Trophoblast cell (in vitro differentiated cells and primary cell): Measurements from ENCODE around the gene TADA1.

Experiments
- DNase-seq, 2 donors: peaks; one replicate each; pipeline ENCODE4 v3.0.0-alpha.2; 2016
- H2AFZ ChIP-seq: 2 replicates; pipeline ENCODE4 v1.6.1; 2013; ENCODE audit warnings: low read length, moderate library complexity, mild to moderate bottlenecking; ENCODE audit not compliant: insufficient read depth, poor library complexity
- H2AK5ac ChIP-seq: 2 replicates; pipeline ENCODE4 v1.6.1; 2013; ENCODE audit warnings: mild to moderate bottlenecking, low read length
- H2BK120ac ChIP-seq: 2 replicates; pipeline ENCODE4 v1.6.1; 2013; ENCODE audit warnings: low read length, mild to moderate bottlenecking, moderate library complexity; ENCODE audit not compliant: insufficient read depth, poor library complexity
- H2BK12ac ChIP-seq: 2 replicates; pipeline ENCODE4 v1.6.1; 2013; ENCODE audit warnings: mild to moderate bottlenecking, low read length, moderate library complexity
- H2BK5ac ChIP-seq: 2 replicates; pipeline ENCODE4 v1.6.1; 2013; ENCODE audit warnings: low read length, low read depth, moderate library complexity, mild to moderate bottlenecking; ENCODE audit not compliant: poor library complexity
- H3K14ac ChIP-seq: 2 replicates; pipeline ENCODE4 v1.6.1; 2013; ENCODE audit warnings: mild to moderate bottlenecking, low read length
- H3K18ac ChIP-seq: 2 replicates; pipeline ENCODE4 v1.6.1; 2013; ENCODE audit warnings: mild to moderate bottlenecking, low read length
- H3K23ac ChIP-seq: 2 replicates; pipeline ENCODE4 v1.6.1; 2013; ENCODE audit warnings: low read length
- H3K27ac ChIP-seq: 2 replicates; pipeline ENCODE4 v1.5.1; 2013; ENCODE audit warnings: low read depth, mild to moderate bottlenecking, inconsistent platforms, low read length, moderate library complexity
- H3K27me3 ChIP-seq: 2 replicates; pipeline ENCODE4 v1.6.1; 2013; ENCODE audit warnings: inconsistent platforms, mild to moderate bottlenecking, low read length, moderate library complexity; ENCODE audit not compliant: insufficient read depth
- H3K36me3 ChIP-seq, 2 experiments: 1 replicate in 1 of 2; 2 replicates in 1 of 2; pipeline ENCODE4 v1.6.1; 2013; ENCODE audit warnings: low read length in 2 of 2, mild to moderate bottlenecking in 2 of 2, moderate library complexity in 1 of 2; ENCODE audit not compliant: insufficient read depth in 2 of 2, control insufficient read depth in 1 of 2
- H3K4ac ChIP-seq: 2 replicates; pipeline ENCODE4 v1.6.1; 2013; ENCODE audit warnings: low read depth, mild to moderate bottlenecking, low read length, moderate library complexity
- H3K4me1 ChIP-seq, 2 experiments: 1 replicate in 1 of 2; 2 replicates in 1 of 2; pipeline ENCODE4 v1.6.1; 2013; ENCODE audit warnings: low read length in 2 of 2, mild to moderate bottlenecking in 2 of 2, moderate library complexity in 1 of 2; ENCODE audit not compliant: insufficient read depth in 2 of 2, control insufficient read depth in 1 of 2
- H3K4me2 ChIP-seq: 2 replicates; pipeline ENCODE4 v1.6.1; 2013; ENCODE audit warnings: inconsistent platforms, mild to moderate bottlenecking, low read length, moderate library complexity
- H3K4me3 ChIP-seq: 2 replicates; pipeline ENCODE4 v1.5.1; 2013; ENCODE audit warnings: mild to moderate bottlenecking, low read depth, low read length, inconsistent platforms
- H3K79me1 ChIP-seq: one replicate; pipeline ENCODE4 v1.6.1; 2013; ENCODE audit warnings: low read length
- H3K79me2 ChIP-seq: 2 replicates; pipeline ENCODE4 v1.6.1; 2013; ENCODE audit warnings: low read length, mild to moderate bottlenecking; ENCODE audit not compliant: control insufficient read depth, insufficient read depth, poor library complexity
- H3K9ac ChIP-seq: 2 replicates; pipeline ENCODE4 v1.6.1; 2013; ENCODE audit warnings: mild to moderate bottlenecking, low read length
- H3K9me3 ChIP-seq: 2 replicates; pipeline ENCODE4 v1.6.1; 2013; ENCODE audit warnings: low read depth, mild to moderate bottlenecking, control low read depth, inconsistent platforms, low read length; ENCODE audit not compliant: insufficient read depth
- H4K12ac ChIP-seq: 2 replicates; pipeline ENCODE4 v1.6.1; 2013; ENCODE audit warnings: low read depth, mild to moderate bottlenecking, low read length, moderate library complexity
- H4K8ac ChIP-seq: 2 replicates; pipeline ENCODE4 v1.6.1; 2013; ENCODE audit warnings: low read depth, mild to moderate bottlenecking, low read length, moderate library complexity
- H4K91ac ChIP-seq: one replicate; pipeline ENCODE4 v1.6.1; 2013; ENCODE audit warnings: low read depth, mild to moderate bottlenecking, low read length, moderate library complexity
- WGBS: extraction: QIAGEN DNeasy Blood & Tissue Kit; methylation state at CpG from one replicate; pipeline ENCODE4 v1.1.7; 2013; ENCODE audit warnings: missing lambda C conversion rate; ENCODE audit not compliant: insufficient read length, insufficient coverage; ENCODE audit errors: extremely low coverage; 5-methylcytosine and 5-hydroxymethylcytosine counted together

The TADA1 gene

DNA sequence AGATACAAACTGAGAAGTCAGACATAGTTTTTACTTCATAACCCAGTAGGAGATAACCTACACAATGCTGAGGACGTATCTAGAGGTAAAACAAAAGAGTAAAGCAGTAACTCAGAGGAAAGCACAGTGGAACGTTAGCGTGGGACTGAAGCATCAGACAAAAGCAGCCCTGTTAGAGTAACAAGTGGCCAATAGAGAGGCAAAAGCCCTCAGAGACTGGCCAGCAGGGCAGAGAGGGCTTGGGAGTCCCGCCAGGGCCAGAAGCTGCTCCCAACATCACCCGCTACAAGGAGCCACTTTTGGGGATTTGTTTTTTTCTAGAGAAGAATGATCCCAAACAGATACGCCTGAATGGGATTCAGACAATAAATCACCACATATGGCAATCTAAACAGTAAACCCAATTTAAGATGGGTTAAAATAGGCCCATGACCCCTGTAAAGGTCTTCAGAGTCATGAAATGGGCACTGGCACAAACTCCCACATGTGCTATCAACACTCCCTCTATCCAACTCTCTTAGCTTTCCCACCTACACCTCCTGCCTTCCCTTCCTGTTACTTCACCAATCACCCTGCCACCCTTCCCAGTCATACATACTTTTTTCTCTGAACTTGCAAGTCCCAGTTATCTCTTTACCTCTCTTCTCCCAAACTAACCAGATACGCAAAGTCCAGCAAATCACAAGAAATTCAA is 17.2 kb downstream of the TADA1 start:
- peaks cover 21 to 28% of the 10 kb centered on the region in 2 experiments for H3K36me3 ChIP-seq
- H3K23ac ChIP-seq, result no peak overlapping the region
- H3K27me3 ChIP-seq, result no peaks in the 10 kb centered on the region
- H4K12ac ChIP-seq, result no peak overlapping the region
- no peak for DNase-seq
- no peak overlapping the region for H3K27ac ChIP-seq
- H4K8ac ChIP-seq, result no peak overlapping the region
- H4K91ac ChIP-seq, result no peak overlapping the region
- H2BK12ac ChIP-seq, result no peak overlapping the region
- no peaks in the 10 kb centered on the region for H3K9me3 ChIP-seq
- H2BK5ac ChIP-seq, result no peak overlapping the region
- H3K79me1 ChIP-seq, result no peaks in the 10 kb centered on the region
- H3K79me2 ChIP-seq, result no peaks in the 10 kb centered on the region
- H3K4ac ChIP-seq, result no peak overlapping the region
- H3K18ac ChIP-seq, result no peak overlapping the region
- no peak overlapping the region for H3K14ac ChIP-seq
- no CpG with 5 or more reads among the region's 7 CpGs for WGBS
- no peak overlapping the region for H3K4me2 ChIP-seq
- H3K4me1 ChIP-seq, result no peaks in the 10 kb centered on the region
- H2AK5ac ChIP-seq, result no peak overlapping the region
- H3K9ac ChIP-seq, result no peak overlapping the region
- no peak overlapping the region for H2AFZ ChIP-seq
- H2BK120ac ChIP-seq, result no peak overlapping the region
- no peak overlapping the region for H3K4me3 ChIP-seq

DNA sequence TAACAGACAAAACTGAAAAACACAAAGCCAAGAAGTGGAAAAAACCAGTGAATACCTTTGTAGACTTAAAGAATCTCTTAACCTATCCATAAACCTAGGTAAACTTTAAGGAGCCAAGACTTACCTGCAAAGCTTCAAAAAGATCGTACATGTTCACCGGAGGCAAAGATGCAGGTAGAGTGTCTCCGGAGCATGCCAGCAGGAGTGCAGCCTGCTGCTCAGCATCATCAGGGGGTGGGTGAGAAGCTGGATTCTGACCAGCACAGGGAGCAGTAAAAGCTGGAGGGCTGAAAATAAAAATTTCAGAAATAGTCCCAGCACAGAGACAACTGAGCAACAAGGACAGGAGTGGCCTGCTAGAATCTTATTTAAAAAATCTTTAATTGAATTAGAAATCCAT is 18.1 kb downstream of the TADA1 start:
- no CpG with 5 or more reads among the region's 3 CpGs for WGBS
- Histone ChIP-seq H3K9me3 (no peaks in the 10 kb centered on the region), H3K18ac (no peak overlapping the region), H2BK5ac (no peak overlapping the region), H2AK5ac (no peak overlapping the region), H3K79me1 (no peaks in the 10 kb centered on the region), H2AFZ (no peak overlapping the region), H3K4me2 (no peak overlapping the region), H3K23ac (no peak overlapping the region), H2BK120ac (no peak overlapping the region), H4K12ac (no peak overlapping the region), H3K4me1 (no peaks in the 10 kb centered on the region), H3K27ac (no peak overlapping the region), H3K9ac (no peak overlapping the region), H4K8ac (no peak overlapping the region), H3K14ac (no peak overlapping the region), H2BK12ac (no peak overlapping the region), H4K91ac (no peak overlapping the region), H3K36me3 (peaks cover 21 to 28% of the 10 kb centered on the region in 2 experiments), H3K79me2 (no peaks in the 10 kb centered on the region), H3K4ac (no peak overlapping the region), H3K27me3 (no peaks in the 10 kb centered on the region), H3K4me3 (no peak overlapping the region)
- DNase-seq, result no peak

DNA sequence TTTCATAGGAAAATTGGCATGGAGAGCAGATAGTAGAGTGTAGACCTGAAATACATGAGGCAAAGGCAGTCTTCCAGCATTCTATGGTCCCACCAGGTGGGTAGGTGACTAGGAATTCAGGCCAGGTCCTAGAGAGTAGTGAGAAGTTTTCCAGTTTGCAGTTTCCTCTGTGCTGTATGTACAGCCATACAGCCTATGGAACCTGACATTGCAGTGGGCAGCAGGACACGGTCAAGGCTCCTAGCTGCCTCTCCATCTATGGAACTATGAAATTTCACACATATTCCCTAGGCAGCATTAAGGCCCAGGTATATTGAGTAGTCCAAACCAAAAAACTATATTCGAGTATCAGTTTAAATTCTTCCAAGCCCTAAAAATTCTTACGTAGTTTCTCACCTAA is 20.5 kb downstream of the TADA1 start:
- Histone ChIP-seq H3K9ac (no peak overlapping the region), H3K36me3 (peaks cover 19 to 36% of the 10 kb centered on the region in 2 experiments), H4K91ac (no peak overlapping the region), H3K4me1 (no peaks in the 10 kb centered on the region), H2AK5ac (no peak overlapping the region), H3K14ac (no peak overlapping the region), H3K4me2 (no peak overlapping the region), H3K27ac (no peak overlapping the region), H3K79me1 (no peaks in the 10 kb centered on the region), H2BK12ac (no peak overlapping the region), H2AFZ (no peak overlapping the region), H4K12ac (no peak overlapping the region), H3K4ac (no peak overlapping the region), H3K79me2 (no peaks in the 10 kb centered on the region), H4K8ac (no peak overlapping the region), H3K23ac (no peak overlapping the region), H3K9me3 (no peaks in the 10 kb centered on the region), H3K27me3 (no peaks in the 10 kb centered on the region), H2BK5ac (no peak overlapping the region), H2BK120ac (no peak overlapping the region), H3K18ac (no peak overlapping the region), H3K4me3 (no peak overlapping the region)
- WGBS, result no CpG with 5 or more reads among the region's 3 CpGs
- DNase-seq, result no peak

DNA sequence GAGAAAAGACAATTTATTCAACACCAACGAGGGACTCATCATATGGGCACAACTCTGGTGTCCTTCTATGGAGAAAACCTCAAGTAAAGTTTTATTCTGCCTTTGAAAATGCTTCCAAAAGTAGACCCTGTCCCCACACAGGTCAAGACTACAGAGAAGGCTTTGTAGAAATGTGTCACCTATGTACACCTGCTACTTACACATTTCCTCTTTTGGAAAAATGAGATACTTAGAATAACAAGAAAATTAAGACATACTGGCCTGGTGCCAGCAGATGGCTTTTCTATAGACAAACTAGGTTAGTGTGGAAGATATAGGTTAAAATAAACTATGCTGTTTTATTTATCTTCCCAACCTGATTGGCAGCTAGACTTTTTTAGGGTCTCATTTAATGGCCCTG is 23.1 kb downstream of the TADA1 start:
- DNase-seq, result peak in 1 of 2 donors; percentile 55
- Histone ChIP-seq H3K36me3 (peaks cover 28 to 46% of the 10 kb centered on the region in 2 experiments), H4K91ac (no peak overlapping the region), H3K23ac (no peak overlapping the region), H3K4me2 (no peak overlapping the region), H3K79me1 (no peaks in the 10 kb centered on the region), H2AK5ac (no peak overlapping the region), H3K18ac (no peak overlapping the region), H3K27me3 (no peaks in the 10 kb centered on the region), H2BK5ac (no peak overlapping the region), H3K79me2 (no peaks in the 10 kb centered on the region), H3K4me3 (no peak overlapping the region), H3K14ac (no peak overlapping the region), H3K9ac (no peak overlapping the region), H2AFZ (no peak overlapping the region), H2BK120ac (no peak overlapping the region), H4K12ac (no peak overlapping the region), H3K4me1 (no peaks in the 10 kb centered on the region), H3K4ac (no peak overlapping the region), H4K8ac (no peak overlapping the region), H3K27ac (no peak overlapping the region), H2BK12ac (no peak overlapping the region), H3K9me3 (no peaks in the 10 kb centered on the region)
- WGBS, result no CpG with 5 or more reads among the region's 1 CpG
